Skeletal muscle satellite cell (primary cell): Measurements from ENCODE around the gene LUZP2.

Experiments
- H3K27me3 ChIP-seq: 2 replicates; pipeline ENCODE4 v1.7.0; 2013; ENCODE audit warnings: low read length; ENCODE audit not compliant: control insufficient read depth, insufficient read depth
- H3K36me3 ChIP-seq: 2 replicates; pipeline ENCODE4 v1.7.0; 2013; ENCODE audit warnings: mild to moderate bottlenecking, control low read depth, low read length; ENCODE audit not compliant: insufficient read depth
- H3K4me1 ChIP-seq: 2 replicates; pipeline ENCODE4 v1.7.0; 2013; ENCODE audit warnings: low read length; ENCODE audit not compliant: control insufficient read depth, insufficient read depth
- H3K4me2 ChIP-seq: 2 replicates; pipeline ENCODE4 v1.7.0; 2013; ENCODE audit warnings: mild to moderate bottlenecking, low read length
- H3K4me3 ChIP-seq: 2 replicates; pipeline ENCODE4 v1.7.0; 2013; ENCODE audit warnings: low read length
- H3K9ac ChIP-seq: 2 replicates; pipeline ENCODE4 v1.7.0; 2013; ENCODE audit warnings: mild to moderate bottlenecking, low read depth, low read length, moderate library complexity
- H3K9me3 ChIP-seq: replicated peaks from 2 replicates; pipeline ENCODE4 v1.7.0; 2013; ENCODE audit warnings: mild to moderate bottlenecking, control low read depth, low read length

LUZP2 gene

DNA sequence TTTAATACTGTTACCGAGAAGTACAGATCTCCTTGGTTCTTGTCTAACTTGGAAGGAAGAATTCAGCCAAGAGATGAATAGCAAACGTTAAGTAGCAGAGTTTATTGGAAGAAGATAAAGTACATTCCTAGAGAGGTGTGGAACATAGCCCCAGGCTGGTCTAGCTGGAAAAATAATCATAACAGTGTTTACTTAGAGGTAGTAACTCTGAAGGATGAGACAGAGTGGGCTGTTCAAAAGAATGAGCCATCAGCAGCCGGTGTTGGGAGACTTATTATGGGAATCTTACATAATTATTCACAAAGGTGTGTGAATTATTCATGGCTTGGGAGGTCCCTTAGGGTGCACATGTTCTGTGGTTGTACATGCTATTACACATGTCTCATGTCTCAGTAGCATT, 276.5 kb downstream of the LUZP2 start:
- Histone ChIP-seq H3K27me3 (no peaks in the 10 kb centered on the region), H3K4me3 (no peak overlapping the region)

DNA sequence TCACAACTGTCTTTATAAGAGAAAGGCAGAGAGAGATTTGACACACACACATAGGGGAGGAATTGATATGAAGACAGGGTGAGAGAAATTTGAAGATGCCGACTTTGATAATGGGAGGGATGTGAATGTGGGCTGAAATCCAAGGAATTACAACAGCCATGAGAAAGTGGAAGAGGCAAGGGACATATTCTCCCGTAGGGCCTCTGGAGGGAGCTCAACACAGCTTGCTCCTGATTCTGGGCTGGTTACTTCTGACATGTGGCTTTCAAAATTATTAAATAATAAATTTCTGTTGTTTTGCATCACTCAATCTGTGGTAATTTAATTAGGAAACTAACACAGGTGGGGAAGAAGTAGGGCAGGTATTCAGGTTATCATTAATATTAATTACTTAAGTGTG, 282.9 kb downstream of the LUZP2 start:
- no peak overlapping the region for H3K4me2 ChIP-seq
- no peak overlapping the region for H3K4me3 ChIP-seq
- H3K36me3 ChIP-seq, result no peaks in the 10 kb centered on the region
- no peaks in the 10 kb centered on the region for H3K9me3 ChIP-seq
- no peaks in the 10 kb centered on the region for H3K4me1 ChIP-seq
- no peaks in the 10 kb centered on the region for H3K27me3 ChIP-seq
- no peak overlapping the region for H3K9ac ChIP-seq

More for the DNA sequence above, 276.5 kb downstream of the LUZP2 start:
- H3K9ac ChIP-seq, result no peak overlapping the region
- no peak overlapping the region for H3K4me2 ChIP-seq
- H3K9me3 ChIP-seq, result no peaks in the 10 kb centered on the region
- no peaks in the 10 kb centered on the region for H3K4me1 ChIP-seq
- no peaks in the 10 kb centered on the region for H3K36me3 ChIP-seq

DNA sequence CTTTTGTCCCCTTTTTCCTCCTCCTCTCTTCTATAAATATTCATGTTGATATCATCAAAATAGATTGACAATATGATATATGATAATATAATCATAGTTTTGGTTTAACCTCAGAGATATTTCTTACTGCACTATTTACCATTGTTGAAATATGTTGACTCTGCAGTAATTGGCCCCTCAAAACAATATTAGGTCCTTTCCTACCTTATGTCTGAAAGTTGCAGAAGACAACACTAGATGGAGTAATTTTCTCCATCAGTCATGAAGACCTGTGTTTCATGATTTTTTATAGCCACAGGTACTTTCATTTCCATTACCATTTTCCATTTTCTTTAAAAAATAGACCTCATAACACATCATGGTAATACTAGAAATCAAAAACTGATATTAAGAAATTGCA, 284.4 kb downstream of the LUZP2 start:
- H3K27me3 ChIP-seq, result no peaks in the 10 kb centered on the region
- H3K9ac ChIP-seq, result no peak overlapping the region
- no peaks in the 10 kb centered on the region for H3K4me1 ChIP-seq
- H3K9me3 ChIP-seq, result no peaks in the 10 kb centered on the region
- H3K36me3 ChIP-seq, result no peaks in the 10 kb centered on the region
- no peak overlapping the region for H3K4me2 ChIP-seq
- no peak overlapping the region for H3K4me3 ChIP-seq

DNA sequence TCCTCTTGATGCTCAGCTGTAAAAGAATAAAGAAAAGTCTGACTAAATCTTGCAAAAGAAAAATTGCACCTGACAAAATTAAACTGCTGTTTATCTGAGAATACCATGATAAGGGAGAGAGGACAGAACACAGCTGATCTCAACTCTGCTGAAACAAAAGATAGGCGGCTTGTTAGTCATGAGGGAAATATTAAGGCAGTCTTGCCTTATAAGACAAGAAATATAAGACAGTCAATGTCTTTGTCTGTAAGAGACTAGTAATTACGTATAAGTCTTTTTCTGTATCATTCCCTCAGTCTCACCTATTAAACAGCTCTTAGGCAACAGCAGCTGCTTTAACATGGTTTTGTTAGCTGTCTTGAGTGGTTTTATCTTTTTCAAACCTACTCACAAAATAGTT, 296.6 kb downstream of the LUZP2 start:
- H3K4me3 ChIP-seq, result no peak overlapping the region
- H3K4me2 ChIP-seq, result no peak overlapping the region
- H3K9ac ChIP-seq, result no peak overlapping the region
- no peaks in the 10 kb centered on the region for H3K36me3 ChIP-seq
- no peaks in the 10 kb centered on the region for H3K9me3 ChIP-seq
- H3K27me3 ChIP-seq, result no peaks in the 10 kb centered on the region
- H3K4me1 ChIP-seq, result no peaks in the 10 kb centered on the region

DNA sequence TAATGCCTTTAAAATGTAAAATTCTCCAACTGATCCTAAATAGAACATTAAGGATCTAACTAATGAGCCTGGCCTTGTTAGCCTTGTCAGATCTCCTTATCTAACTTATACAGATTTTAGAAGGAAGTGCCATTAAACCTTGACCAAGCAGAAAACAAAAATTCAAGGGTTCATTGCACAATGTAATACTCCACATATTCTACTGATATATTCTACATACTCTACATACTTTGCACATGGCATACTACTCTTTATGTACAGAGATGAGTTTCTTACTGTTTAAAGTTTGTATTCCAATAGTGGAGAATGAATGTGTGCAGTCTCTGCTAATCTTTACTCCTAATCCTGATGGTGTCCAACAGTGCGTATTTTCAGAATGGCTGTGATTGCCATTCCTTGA, 297.2 kb downstream of the LUZP2 start:
- H3K36me3 ChIP-seq, result no peaks in the 10 kb centered on the region
- H3K9me3 ChIP-seq, result no peaks in the 10 kb centered on the region
- no peaks in the 10 kb centered on the region for H3K27me3 ChIP-seq
- no peak overlapping the region for H3K4me2 ChIP-seq
- no peak overlapping the region for H3K9ac ChIP-seq
- no peaks in the 10 kb centered on the region for H3K4me1 ChIP-seq
- H3K4me3 ChIP-seq, result no peak overlapping the region

DNA sequence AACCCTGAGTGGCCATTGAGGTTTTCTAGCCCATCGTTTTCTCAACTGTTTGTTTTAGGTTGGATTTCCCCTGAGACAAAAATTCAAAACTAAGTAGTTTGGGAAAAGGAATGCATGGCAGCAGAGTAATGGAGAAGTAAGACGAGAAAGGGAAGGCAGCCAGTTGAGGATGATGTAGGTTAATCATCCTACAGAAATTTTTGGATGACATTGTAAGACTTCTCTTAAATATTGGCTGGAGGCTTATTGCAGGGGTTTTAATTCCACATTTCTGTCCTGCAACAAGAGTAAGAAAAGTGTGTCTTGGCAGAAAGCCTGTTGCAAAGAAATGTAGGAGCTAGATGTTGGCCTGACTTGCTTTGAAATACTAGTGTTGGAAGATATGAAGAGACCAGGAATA, 308.8 kb downstream of the LUZP2 start:
- H3K36me3 ChIP-seq, result no peaks in the 10 kb centered on the region
- H3K4me2 ChIP-seq, result no peak overlapping the region
- H3K27me3 ChIP-seq, result no peaks in the 10 kb centered on the region
- H3K4me3 ChIP-seq, result no peak overlapping the region
- no peak overlapping the region for H3K9ac ChIP-seq
- H3K4me1 ChIP-seq, result no peaks in the 10 kb centered on the region
- H3K9me3 ChIP-seq, result peaks cover 3% of the 10 kb centered on the region

DNA sequence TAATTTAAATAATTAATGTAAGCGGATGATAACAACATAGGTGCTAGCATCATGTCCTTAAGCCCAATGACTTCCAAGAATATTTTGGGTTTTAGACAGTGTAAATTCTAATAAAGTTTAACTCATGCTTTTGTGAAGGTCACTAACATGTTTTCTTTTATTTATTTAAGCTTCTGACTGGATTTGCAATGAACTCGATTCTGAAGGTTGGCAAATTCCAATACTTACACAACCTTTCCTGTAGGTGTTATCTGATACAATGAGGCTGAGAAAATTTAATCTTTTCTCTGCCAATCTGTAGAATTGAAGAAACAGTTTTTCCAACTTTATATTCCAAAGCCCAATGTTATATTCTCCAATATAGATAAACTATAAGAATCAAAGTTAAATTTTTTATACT, 311.3 kb downstream of the LUZP2 start:
- Histone ChIP-seq H3K36me3 (no peaks in the 10 kb centered on the region), H3K4me3 (no peak overlapping the region), H3K4me1 (no peaks in the 10 kb centered on the region), H3K27me3 (no peaks in the 10 kb centered on the region), H3K9me3 (peaks cover 3% of the 10 kb centered on the region), H3K4me2 (no peak overlapping the region), H3K9ac (no peak overlapping the region)

DNA sequence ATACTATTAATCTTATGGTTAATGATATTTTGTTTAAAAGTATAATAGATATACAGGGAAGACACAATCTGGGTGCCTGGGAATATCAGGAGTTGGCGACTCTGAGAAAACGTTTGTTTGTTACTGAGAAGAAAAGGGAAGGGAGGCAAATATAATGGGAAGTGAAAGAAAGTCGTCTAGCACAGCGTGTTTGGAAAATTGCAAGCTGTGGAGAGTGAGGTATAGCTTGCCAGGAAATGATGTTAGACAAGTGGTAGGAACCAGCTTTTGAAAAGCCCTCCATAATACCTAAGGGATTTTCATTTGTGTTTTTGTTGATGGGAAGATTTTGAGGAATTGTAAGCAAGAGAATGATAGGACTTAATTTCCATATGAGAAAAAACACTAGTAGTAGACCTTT, 322.2 kb downstream of the LUZP2 start:
- no peak overlapping the region for H3K4me3 ChIP-seq
- no peaks in the 10 kb centered on the region for H3K27me3 ChIP-seq
- H3K4me1 ChIP-seq, result no peaks in the 10 kb centered on the region
- H3K36me3 ChIP-seq, result no peaks in the 10 kb centered on the region
- no peak overlapping the region for H3K4me2 ChIP-seq
- H3K9me3 ChIP-seq, result no peaks in the 10 kb centered on the region
- H3K9ac ChIP-seq, result no peak overlapping the region

DNA sequence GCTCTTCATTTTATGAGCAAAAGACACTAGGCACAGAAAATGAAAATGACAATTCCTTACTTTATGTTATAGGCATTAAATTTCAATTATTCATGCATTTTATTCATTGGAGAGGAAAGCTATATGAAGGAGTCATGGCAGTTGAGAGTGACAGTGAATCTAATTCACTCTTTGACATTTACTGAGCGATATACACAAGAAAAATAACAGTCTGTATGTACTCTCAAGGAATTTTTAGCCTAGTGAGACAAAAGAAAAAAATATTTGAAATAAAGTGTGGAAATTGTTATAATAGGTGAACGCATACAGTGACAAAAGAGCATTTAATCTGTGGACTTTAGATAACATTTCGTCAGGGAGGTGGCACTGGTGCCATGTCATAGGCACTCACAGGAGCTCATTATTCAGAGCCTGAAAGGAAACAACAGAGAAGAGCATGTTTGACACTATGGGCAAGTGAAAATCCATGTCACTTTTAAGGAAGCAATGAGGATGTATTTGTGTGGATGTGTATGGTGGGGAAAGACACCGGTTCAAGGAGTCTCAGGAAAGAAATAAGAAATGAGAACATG, 323.1 kb downstream of the LUZP2 start:
- H3K4me2 ChIP-seq, result no peak overlapping the region
- no peaks in the 10 kb centered on the region for H3K9me3 ChIP-seq
- H3K4me3 ChIP-seq, result no peak overlapping the region
- H3K27me3 ChIP-seq, result no peaks in the 10 kb centered on the region
- H3K36me3 ChIP-seq, result no peaks in the 10 kb centered on the region
- no peak overlapping the region for H3K9ac ChIP-seq
- H3K4me1 ChIP-seq, result no peaks in the 10 kb centered on the region

DNA sequence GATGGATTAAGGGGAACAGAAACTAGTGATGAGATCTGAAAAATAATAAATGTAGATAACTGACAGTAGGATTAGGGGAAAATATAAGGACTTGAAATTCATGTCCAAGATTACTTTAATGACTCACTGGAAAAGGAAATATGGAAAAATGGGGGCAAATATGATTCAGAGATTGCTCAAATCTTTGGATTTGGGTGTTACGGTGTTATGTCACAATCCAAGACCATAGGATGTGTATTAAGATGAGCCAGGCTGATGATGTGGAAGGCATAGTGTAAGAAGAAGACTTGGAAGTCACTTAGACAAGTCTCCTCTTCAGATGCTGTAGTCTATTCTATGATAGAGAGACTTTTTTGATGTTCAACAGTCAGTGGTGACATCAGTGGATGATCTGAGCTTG, 323.7 kb downstream of the LUZP2 start:
- H3K4me1 ChIP-seq, result no peaks in the 10 kb centered on the region
- H3K9me3 ChIP-seq, result no peaks in the 10 kb centered on the region
- no peak overlapping the region for H3K4me3 ChIP-seq
- H3K27me3 ChIP-seq, result no peaks in the 10 kb centered on the region
- H3K36me3 ChIP-seq, result no peaks in the 10 kb centered on the region
- H3K9ac ChIP-seq, result no peak overlapping the region
- H3K4me2 ChIP-seq, result no peak overlapping the region

DNA sequence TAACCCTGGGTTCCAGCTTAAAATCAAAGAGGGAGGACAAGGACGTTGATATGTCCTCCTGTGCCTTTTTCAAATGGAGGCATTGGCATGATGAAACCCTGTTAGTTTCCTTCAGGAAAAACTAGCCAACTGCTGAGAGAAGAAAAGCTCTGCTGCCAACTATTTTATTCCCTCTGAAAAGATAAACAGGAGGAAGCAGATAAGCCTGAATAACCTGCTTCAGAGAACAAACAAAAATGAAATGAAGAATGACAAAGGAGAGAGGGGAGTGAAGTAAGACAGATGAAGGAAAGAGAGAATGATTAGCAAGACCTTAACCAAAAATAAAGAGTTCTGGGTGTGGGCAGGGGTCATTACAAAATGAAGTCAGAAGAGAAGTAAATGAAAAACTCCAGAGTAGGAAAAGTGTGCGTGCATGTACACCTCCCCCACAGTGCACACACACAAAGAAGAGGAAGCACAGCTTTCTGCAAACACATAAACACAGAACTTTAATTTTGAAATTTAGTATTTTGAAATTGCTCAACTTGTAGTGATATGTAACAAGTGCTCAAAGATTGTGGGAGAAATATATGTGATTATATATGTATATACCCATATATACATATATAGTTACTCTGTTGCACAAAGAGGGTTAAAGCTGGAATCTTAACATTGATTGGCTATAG, 332.2 kb downstream of the LUZP2 start:
- Histone ChIP-seq H3K4me1 (no peaks in the 10 kb centered on the region), H3K36me3 (no peaks in the 10 kb centered on the region), H3K27me3 (no peaks in the 10 kb centered on the region), H3K4me2 (no peak overlapping the region), H3K9ac (no peak overlapping the region), H3K4me3 (no peak overlapping the region), H3K9me3 (peaks cover 2% of the 10 kb centered on the region)

DNA sequence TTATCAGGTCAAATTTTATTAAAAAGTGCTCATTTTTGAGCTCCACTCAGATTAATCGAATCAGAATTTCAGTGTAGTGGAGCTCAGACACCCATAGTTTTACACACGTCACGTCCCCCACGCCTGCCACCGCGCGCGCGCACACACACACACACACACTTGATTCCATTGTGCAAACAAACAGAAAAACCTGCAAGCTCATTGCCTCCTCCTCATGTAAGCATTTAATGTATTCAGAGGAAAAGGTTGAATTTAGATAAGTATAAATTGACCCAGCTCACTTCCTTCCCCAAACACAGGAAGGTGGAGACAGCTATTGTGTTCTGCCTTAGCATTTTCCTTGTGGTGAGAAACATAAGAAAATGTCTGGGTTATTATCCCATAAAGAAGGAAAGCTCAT, 336.7 kb downstream of the LUZP2 start:
- Histone ChIP-seq H3K4me1 (no peaks in the 10 kb centered on the region), H3K9ac (no peak overlapping the region), H3K4me3 (no peak overlapping the region), H3K9me3 (peaks cover 2% of the 10 kb centered on the region), H3K4me2 (no peak overlapping the region), H3K36me3 (no peaks in the 10 kb centered on the region), H3K27me3 (no peaks in the 10 kb centered on the region)
